IPS DF 4.7 (cell line): Measurements from ENCODE around the gene SOX18.
"Not testable (repeated sequence)": the region's sequence is repeated elsewhere in the genome, so short reads cannot be mapped to it uniquely, and the experiment has no call there.

Source experiments
- DNase-seq: peaks from one replicate; pipeline ENCODE4 v3.0.0-alpha.2; 2013; ENCODE audit warnings: low spot score; ENCODE audit errors: extremely low read depth

The SOX18 gene

DNA sequence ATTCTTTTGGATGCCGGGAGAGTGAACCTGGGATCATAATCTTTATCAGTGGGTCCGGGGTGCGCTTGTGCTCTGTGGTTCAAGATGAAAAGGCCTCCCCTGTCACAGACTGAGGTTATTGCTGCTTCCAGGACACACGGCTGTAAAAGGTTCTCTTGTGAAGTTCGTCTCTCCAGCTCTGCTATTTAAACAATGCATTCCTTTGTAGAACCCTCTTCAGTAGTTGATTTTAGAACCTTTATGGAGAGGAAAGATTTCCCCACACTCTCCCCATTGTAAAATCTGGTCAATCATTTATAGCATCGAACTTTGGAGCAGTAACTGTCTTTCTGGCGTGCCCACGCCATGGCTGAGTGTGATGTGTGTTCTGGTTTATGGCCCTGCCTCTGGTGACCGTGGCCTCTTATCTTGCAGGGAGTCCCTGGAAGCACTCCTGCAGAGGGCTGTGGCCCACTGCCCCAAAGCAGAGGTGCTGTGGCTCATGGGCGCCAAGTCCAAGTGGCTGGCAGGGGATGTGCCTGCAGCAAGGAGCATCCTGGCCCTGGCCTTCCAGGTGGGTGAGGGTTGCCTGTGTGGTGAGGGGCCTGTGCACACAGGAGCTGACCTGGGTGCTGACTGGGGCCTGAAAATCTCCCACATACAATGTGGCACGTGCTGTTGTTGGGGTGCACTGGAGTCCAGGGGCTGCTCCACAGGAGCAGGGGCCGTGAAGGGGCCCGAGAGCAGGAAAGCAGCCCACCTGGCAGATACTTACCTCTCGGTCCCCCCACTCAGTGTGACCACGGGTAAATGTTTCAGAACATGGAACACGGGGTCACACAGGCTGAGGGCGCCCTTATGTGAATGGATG lies 25.1 kb downstream of the SOX18 start:
- no peak for DNase-seq

DNA sequence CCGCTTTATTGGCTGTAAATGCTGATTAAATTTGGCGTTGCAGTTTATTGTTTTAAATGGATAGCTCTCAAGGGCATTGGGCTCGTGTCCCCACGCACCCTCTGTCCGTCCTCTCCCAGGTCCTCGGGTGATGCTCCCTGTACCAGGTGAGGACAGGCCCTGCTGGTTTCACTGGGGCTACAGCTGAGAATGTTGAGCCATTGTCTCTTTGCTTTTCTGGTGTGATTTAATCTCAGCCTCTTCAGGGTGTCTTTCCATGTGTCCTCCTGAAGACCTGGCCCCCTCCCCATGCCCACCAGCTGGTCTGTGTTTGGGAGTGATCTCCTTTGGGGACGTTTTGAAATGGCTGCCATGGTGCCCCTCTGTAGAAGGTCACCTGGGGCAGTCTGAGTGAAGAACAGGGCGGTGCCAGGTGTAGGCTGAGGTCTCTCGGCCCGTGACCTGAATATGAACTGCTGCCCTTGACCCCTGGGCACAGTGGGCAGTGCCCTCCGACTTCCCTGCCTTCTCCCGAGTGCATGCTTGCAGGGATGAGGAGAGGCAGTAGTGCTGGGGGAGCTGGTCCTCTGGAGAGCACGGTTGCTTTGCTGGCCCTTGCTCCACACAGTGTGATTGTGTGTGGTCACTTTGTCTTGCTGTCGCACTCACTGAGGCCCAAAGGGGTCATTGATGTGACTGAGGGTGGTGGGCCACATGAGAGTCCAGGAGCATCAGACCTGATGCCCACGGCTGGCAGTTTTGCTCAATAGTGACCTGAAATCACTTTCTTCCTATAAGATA lies 25.9 kb downstream of the SOX18 start:
- DNase-seq = no peak

DNA sequence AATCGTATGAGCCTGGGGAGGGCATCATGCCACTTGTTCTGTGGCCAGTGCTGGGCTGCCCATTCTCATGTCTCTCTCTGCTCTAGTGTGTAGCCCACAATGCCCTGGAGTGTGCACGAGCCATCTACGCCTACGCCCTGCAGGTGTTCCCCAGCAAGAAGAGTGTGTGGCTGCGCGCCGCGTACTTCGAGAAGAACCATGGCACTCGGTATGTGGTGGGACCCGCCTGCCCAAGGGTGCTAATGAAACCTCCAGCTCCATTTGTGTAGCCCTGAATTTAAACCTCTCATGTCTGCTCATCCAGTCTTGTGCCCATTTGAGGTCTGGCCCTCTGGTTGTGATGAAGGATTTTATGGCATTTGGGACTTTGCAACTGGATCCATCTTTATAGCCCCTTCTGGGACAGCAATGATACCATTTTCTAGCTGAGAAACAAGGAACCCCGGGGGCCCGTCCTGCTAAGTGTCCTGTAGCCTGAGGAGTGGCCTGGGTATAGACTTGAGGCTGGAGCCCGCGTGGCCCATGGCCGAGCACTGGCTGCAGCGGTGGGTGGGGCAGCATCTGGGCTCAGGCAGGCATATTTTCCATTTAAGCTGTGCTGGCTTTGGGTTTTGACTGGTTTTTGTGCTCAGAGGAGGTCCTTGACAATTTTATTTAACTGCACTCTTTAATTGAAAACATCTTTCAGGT lies 26.6 kb downstream of the SOX18 start:
- no peak for DNase-seq

DNA sequence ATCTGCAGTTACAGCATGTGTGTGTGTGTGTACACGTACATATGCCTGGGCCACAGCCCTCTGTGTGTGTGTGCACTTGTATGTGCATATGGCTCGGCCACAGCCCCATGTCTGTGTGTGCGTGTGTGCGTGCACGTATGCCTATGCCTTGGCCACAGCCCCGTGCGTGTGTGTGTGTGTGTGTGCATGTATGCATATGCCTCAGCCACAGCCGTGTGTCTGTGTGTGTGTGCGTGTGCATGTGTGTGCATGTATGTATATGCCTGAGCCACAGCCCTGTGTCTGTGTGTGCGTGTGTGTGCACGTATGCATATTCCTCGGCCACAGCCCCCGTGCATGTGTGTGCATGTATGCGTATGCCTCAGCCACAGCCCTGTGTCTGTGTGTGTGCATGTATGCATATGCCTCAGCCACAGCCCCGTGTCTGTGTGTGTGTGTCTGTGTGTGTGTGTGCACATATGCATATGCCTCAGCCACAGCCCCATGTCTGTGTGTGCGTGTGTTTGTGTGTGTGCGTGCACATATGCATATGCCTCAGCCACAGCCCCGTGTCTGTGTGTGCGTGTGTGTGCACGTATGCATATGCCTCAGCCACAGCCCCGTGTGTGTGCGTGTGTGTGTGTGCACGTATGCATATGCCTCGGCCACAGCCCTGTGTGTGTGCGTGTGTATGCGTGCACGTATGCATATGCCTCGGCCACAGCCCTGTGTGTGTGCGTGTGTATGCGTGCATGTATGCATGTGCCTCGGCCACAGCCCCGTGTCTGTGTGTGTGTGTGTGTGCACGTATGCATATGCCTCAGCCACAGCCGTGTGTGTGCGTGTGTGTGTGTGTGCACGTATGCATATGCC lies 28.1 kb downstream of the SOX18 start:
- DNase-seq = no peak

DNA sequence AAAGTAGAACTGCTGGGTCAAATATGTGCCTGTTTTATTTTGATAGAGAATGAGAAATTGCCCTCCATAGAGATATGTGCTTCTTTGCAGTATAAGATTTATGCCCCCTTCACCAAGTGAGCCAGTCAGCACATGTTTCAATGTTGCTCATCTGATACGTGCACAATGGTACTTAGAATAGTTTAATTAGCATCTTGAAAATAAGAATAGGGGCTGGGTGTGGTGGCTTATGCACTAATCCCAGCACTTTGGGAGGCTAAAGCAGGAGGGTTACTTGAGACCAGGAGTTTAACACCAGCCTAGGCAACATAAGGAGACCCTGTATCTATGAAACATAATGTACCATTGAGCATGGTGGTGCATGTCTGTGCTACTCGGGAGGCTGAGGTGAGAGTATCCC lies 33.8 kb downstream of the SOX18 start:
- no peak for DNase-seq

DNA sequence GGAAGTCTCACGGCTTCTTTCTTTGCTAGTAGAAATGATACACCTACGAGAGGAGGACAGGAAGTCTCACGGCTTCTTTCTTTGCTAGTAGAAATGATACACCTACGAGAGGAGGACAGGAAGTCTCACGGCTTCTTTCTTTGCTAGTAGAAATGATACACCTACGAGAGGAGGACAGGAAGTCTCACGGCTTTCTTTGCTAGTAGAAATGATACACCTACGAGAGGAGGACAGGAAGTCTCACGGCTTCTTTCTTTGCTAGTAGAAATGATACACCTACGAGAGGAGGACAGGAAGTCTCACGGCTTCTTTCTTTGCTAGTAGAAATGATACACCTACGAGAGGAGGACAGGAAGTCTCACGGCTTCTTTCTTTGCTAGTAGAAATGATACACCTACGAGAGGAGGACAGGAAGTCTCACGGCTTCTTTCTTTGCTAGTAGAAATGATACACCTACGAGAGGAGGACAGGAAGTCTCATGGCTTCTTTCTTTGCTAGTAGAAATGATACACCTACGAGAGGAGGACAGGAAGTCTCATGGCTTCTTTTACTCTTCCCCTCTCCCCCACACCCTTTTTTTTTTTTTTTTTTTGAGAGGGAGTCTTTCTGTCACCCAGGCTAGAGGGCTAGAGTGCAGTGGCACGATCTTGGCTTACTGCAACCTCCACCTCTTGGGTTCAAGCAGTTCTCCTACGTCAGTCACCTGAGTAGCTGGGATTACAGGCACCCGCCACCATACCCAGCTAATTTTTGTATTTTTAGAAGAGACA lies 36.9 kb downstream of the SOX18 start:
- not testable (repeated sequence) for DNase-seq

DNA sequence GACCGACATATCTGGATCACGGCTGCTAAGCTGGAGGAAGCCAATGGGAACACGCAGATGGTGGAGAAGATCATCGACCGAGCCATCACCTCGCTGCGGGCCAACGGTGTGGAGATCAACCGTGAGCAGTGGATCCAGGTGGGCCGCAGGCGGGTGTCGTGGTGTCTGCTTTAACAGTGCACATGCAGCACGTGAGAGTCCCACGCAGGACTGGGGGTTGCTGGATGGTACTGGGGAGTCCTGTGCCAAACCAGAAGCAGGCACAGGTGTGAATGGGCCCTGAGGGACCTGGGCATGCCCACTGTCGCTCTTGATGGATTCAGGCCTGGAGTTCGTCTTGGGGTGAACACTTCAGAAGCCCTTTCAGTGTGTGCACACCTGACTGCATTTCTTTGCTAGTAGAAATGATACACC lies 38.1 kb downstream of the SOX18 start:
- no peak for DNase-seq

DNA sequence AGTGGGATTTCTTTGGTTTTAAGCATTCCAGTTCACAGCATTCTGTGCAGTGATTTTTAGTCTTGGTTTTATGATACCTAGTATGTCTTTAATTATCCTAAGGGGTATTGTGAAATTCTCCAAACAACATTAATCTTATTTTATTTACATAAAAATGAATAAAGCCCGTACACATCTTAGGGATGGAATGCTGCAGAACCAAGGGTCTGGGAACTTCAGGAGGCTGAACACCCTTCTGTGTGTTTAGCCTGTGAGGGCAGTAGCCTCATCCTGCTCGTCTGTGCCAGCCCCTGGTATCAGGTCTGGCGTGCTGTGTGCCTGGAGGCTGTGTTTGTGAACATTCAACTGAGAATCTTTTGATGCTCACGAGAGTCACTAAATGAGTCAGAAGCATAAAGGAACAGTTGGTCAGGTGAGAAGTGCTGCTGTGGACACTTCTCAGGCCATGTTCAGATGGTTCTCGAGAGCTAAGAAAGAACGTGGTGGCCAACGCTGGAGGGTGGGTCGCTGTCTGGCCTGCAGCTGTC lies 38.7 kb downstream of the SOX18 start:
- no peak for DNase-seq

DNA sequence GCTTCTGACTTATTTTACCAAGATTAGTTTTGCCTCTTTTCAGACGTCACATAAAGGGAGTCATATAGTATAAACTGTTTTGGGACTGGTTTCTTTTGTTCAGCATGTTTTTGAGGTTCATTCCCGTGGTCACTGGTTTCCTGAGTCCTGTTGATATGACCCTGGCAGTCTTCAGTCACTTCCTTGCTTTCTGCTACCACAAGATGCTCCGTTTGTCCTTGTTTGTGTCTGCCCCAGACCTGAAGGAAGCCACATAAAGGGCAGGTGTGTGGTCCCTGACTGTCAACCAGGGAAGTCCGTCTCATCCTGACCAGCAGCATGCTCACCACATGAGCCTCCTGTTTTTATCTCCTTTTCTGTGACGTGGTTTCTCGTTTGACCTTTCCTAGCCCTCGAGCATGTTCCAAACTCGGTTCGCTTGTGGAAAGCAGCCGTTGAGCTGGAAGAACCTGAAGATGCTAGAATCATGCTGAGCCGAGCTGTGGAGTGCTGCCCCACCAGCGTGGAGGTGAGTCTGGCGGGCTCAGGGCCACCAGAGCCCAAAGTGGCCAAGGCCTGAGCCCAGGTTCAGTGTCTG lies 39.5 kb downstream of the SOX18 start:
- no peak for DNase-seq

DNA sequence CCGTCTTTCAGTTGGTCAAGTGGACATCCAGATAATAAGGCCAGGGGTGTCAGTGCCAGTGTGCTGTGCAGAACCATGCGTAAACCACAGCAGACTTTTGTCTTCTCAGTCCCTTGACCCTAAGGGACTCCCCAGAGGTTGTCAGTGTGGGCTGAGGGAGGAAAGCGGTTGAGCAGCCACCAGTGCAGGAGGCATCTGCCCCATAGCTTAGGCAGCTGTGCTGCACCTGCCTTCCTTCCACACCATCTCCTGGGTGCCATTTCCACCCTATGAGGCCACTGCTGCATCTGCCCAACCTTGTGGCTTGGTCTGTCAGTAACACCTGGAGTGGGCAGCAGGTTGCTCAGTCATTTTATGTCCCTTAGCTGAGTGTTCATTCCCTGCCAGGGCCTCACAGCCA lies 42.5 kb downstream of the SOX18 start:
- no peak for DNase-seq

DNA sequence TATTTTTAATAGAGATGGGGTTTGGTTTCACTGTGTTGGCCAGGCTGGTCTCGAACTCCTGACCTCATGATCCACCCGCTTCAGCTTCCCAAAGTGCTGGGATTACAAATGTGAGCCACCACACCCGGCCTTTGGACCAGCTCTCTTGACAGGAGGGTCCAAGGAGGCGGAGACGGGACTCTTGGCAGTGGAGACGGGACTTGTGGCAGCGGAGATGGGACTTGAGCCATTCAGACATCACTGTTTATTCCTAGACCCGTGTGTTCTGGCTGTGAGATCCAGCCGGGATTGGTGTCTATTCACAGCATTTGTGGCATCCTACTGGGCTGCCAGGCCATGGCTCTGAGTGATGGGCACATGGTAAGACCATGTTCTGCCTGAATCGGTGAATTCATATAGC lies 42.9 kb downstream of the SOX18 start:
- no peak for DNase-seq

DNA sequence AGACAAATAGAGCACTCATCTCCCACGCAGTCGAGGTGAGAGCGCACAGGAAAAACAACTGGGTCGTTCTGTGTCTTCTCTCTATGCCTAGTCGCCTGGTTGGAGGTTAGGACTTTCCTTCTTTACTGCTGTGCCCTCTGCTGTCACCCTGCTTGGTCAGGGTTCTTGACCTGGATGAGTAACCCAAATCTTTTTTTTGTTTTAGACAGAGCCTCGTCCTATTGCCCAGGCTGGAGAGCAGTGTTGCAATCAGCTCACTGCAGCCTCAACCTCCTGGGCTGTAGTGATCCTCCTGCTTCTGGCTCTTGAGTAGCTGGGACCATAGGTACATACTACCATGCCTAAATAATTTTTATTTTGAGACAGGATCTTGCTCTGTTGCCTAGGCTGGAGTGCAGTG lies 44.0 kb downstream of the SOX18 start:
- DNase-seq = no peak

DNA sequence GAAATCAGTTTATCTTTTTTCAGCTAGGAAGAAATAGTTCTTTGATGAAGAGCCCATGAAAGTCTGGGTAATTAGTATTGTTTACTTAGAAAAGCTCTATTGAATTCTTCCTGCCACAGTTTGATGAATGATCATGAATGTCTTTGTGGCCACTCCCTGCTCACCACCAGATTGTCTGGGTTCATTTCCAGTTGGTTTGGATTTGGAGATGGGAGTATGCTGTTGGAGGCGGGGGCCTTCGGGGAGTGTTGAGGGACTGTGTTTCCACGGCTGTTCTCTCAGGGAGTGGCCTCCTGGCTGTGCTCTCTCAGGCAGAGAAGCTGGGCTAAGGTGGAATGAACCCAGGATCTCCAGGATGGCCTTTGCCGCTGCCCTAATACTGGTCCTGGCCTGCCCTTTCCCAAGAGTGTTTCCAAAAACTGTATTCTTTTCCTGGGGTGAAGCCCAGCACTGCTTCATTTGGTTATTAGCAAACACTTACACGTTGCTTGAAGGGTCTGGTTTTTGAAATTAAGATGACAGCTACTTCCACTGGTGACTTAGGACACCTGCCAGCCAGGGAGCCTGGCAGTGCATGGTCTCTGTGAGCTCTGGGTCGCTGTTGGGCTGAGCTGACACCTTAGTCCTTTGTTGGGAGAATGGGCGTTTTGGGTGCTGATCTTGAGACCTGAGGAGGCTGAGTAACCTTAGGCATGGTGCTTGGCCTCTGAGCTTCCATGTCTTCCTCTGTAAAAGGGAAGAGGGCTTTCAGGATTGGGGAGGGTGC lies 45.3 kb downstream of the SOX18 start:
- no peak for DNase-seq

DNA sequence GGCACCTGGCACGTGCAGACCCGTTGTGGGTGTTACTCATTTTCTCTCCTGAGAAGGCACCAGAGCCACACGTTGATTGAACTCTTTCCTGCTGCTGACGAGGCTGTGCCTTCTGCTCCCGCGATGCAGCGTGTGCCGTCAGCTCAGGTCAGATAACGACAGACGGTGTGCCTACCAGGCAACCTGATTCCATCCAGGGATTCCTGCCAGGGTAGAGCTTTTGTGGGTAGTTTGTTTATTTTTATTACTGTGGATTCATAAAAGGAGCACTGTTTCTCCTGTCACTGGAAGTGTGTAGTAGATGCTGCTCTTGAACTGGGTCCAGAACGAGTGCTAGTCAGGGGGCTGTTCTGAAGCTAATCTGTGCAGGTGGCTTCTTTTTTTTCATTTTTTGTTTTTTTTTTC lies 47.8 kb downstream of the SOX18 start:
- no peak for DNase-seq

DNA sequence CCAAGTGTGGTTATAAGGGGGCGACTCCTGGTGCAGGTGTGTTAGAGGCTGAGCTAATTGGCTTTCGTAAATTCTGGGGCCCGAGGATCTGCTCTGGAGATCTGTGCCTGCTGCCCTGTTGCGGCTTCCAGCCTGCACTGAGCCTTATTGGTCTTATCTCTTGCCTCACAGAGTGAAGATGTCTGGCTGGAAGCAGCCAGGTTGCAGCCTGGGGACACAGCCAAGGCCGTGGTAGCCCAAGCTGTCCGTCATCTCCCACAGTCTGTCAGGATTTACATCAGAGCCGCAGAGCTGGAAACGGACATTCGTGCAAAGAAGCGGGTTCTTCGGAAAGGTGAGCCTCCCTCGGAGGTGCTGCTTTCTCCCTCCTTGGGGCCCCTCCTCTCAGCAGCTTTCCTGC lies 48.5 kb downstream of the SOX18 start:
- DNase-seq = no peak
